WTC11 (cell line): Measurements from ENCODE around the gene EGLN1. TPM values are rescaled to one million over a fixed set of nuclear protein-coding genes. Genes with fewer than 3 reads are reported as not detected.

ENCODE experiments used
- ATAC-seq: fragments of 200-7000 bp; cut with Tn5 transposase; 2 replicates; pipeline ENCODE4 v1.10.0; 2021; ENCODE audit warnings: mild to moderate bottlenecking, moderate library complexity
- CTCF ChIA-PET: fragments of 300-600 bp; sonication (Branson Sonifier 250); formaldehyde crosslinking; loops from one replicate; lab custom pipeline; 2021; ENCODE audit warnings: antibody characterized with exemption; lab: Charles Lee
- POLR2A ChIA-PET: fragments of 350-600 bp; sonication (Branson Sonifier 250); formaldehyde crosslinking; loops from one replicate; lab custom pipeline; 2021; ENCODE audit warnings: antibody characterized with exemption; lab: Charles Lee
- DNase-seq: peaks from one replicate; pipeline ENCODE4 v3.0.0; 2021; ENCODE audit warnings: low spot score
- H3K27ac Mint-ChIP-seq: 2 replicates; pipeline ENCODE4 v1.8.0; 2021; ENCODE audit warnings: mixed read lengths
- H3K27me3 Mint-ChIP-seq: 2 replicates; pipeline ENCODE4 v1.8.0; 2021; ENCODE audit warnings: low read depth, mild to moderate bottlenecking, moderate library complexity, mixed read lengths
- H3K36me3 Mint-ChIP-seq: 2 replicates; pipeline ENCODE4 v1.8.0; 2021; ENCODE audit warnings: mixed read lengths
- H3K4me1 Mint-ChIP-seq: 2 replicates; pipeline ENCODE4 v1.8.0; 2022; ENCODE audit warnings: mixed read lengths
- H3K4me3 Mint-ChIP-seq: 2 replicates; pipeline ENCODE4 v1.8.0; 2021; ENCODE audit warnings: mild to moderate bottlenecking, moderate library complexity, mixed read lengths
- H3K9me3 Mint-ChIP-seq: 2 replicates; pipeline ENCODE4 v1.8.0; 2021; ENCODE audit warnings: mixed read lengths
- ARID4B ChIP-seq: sonication (generic); formaldehyde crosslinking; IDR thresholded peaks from 2 replicates; pipeline ENCODE4 v1.8.0; 2023; ENCODE audit warnings: missing genetic modification reagents, mild to moderate bottlenecking, borderline replicate concordance
- ATF1 ChIP-seq: sonication (generic); formaldehyde crosslinking; IDR thresholded peaks from 2 replicates; pipeline ENCODE4 v1.8.1; 2023; ENCODE audit warnings: mild to moderate bottlenecking, moderate library complexity, missing genetic modification reagents
- CREM ChIP-seq: sonication (generic); formaldehyde crosslinking; IDR thresholded peaks from 2 replicates; pipeline ENCODE4 v1.8.1; 2022; ENCODE audit warnings: mild to moderate bottlenecking, missing genetic modification reagents, moderate library complexity
- FOXP1 ChIP-seq: sonication (generic); formaldehyde crosslinking; IDR thresholded peaks from 2 replicates; pipeline ENCODE4 v1.8.0; 2022; ENCODE audit warnings: missing genetic modification reagents, mild to moderate bottlenecking, moderate library complexity, borderline replicate concordance
- FOXP4 ChIP-seq: sonication (generic); formaldehyde crosslinking; IDR thresholded peaks from 2 replicates; pipeline ENCODE4 v1.8.0; 2022; ENCODE audit warnings: mild to moderate bottlenecking, missing genetic modification reagents
- GTF2I ChIP-seq: fragments of 250-450 bp; sonication (Bioruptor Pico); conservative IDR thresholded peaks from 2 replicates; pipeline ENCODE4 v1.4.0; 2021; ENCODE audit warnings: mild to moderate bottlenecking
- HMGXB4 ChIP-seq: sonication (generic); formaldehyde crosslinking; IDR thresholded peaks from 2 replicates; pipeline ENCODE4 v1.8.1; 2023; ENCODE audit warnings: mild to moderate bottlenecking, moderate library complexity, missing genetic modification reagents
- IRF1 ChIP-seq: sonication (generic); formaldehyde crosslinking; IDR thresholded peaks from 2 replicates; pipeline ENCODE4 v1.8.0; 2023; ENCODE audit warnings: missing genetic modification reagents
- MAX ChIP-seq: sonication (generic); formaldehyde crosslinking; IDR thresholded peaks from 2 replicates; pipeline ENCODE4 v1.8.0; 2022; ENCODE audit warnings: mild to moderate bottlenecking, missing genetic modification reagents
- NFYB ChIP-seq: sonication (generic); formaldehyde crosslinking; conservative IDR thresholded peaks from 2 replicates; pipeline ENCODE4 v1.8.0; 2022; ENCODE audit warnings: low read depth, missing genetic modification reagents
- PRRX2 ChIP-seq: fragments of 250-450 bp; sonication (Bioruptor Pico); IDR thresholded peaks from 2 replicates; pipeline ENCODE4 v1.8.0; 2021; ENCODE audit warnings: mild to moderate bottlenecking
- SMAD3 ChIP-seq: sonication (generic); formaldehyde crosslinking; IDR thresholded peaks from 2 replicates; pipeline ENCODE4 v1.8.0; 2022; ENCODE audit warnings: missing genetic modification reagents, mild to moderate bottlenecking, borderline replicate concordance
- SOX15 ChIP-seq: fragments of 250-450 bp; sonication (Bioruptor Pico); IDR thresholded peaks from 2 replicates; pipeline ENCODE4 v1.9.0; 2021; ENCODE audit warnings: mild to moderate bottlenecking
- SP1 ChIP-seq: sonication (generic); formaldehyde crosslinking; conservative IDR thresholded peaks from 2 replicates; pipeline ENCODE4 v1.8.1; 2022; ENCODE audit warnings: missing genetic modification reagents
- USF1 ChIP-seq: sonication (generic); formaldehyde crosslinking; IDR thresholded peaks from 2 replicates; pipeline ENCODE4 v1.8.0; 2022; ENCODE audit warnings: mild to moderate bottlenecking, missing genetic modification reagents
- ZSCAN18 ChIP-seq: fragments of 250-450 bp; sonication (Bioruptor Pico); IDR thresholded peaks from 2 replicates; pipeline ENCODE4 v2.1.2; 2022; ENCODE audit warnings: mild to moderate bottlenecking, moderate library complexity
- total RNA-seq: library from RNA; stranded (reverse); gene quantifications from 3 replicates; pipeline ENCODE4 v1.2.3, GENCODE V29; 2021

Gene EGLN1
- total RNA-seq, 1 experiment from 2014 or later = 13.7 TPM

GRCh38 chr1:231338270-231339128 lies 83.6 kb downstream of the EGLN1 start, which contains the start of gene SPRTN:
SPRTN (plus strand) TSS chr1:231338293; CDS start chr1:231338384, 91 bp downstream.
- TF ChIP-seq FOXP4 (CRISPR knock-in tag) (peak; percentile 75; the same call in 1 of the 2 replicates), GTF2I (no peak), IRF1 (CRISPR knock-in tag) (no peak), ATF1 (CRISPR knock-in tag) (no peak), SMAD3 (CRISPR knock-in tag) (0 out of 2 replicates have a peak, but pooled peaks have one; percentile 76), CREM (CRISPR knock-in tag) (0 out of 2 replicates have a peak, but pooled peaks have one; percentile 7), USF1 (CRISPR knock-in tag) (0 out of 2 replicates have a peak, but pooled peaks have one; percentile 8), PRRX2 (CRISPR knock-in tag) (no peak), NFYB (CRISPR knock-in tag) (no peak), ZSCAN18 (CRISPR knock-in tag) (no peak), FOXP1 (CRISPR knock-in tag) (no peak), HMGXB4 (0 out of 2 replicates have a peak, but pooled peaks have one; percentile 21)
- Mint-ChIP-seq H3K27ac (peak within 1 kb of the TSS; percentile 98), H3K36me3 (peaks cover 23% of the 10 kb centered on the region), H3K9me3 (peaks cover 4% of the 10 kb centered on the region; the same call in 1 of the 2 replicates), H3K4me1 (peaks cover 36% of the 10 kb centered on the region), H3K27me3 (peaks cover 4% of the 10 kb centered on the region), H3K4me3 (peak within 1 kb of the TSS; percentile 98)
- peak; percentile 29 for DNase-seq
- POLR2A ChIA-PET = interaction anchor here (1.5 kb wide), 1 partner anchor 193 kb away, joined by 6 read pairs; no protein-coding TSS in a partner anchor
- CTCF ChIA-PET = interaction anchor here (0.6 to 2.2 kb wide), 10 partner anchors 14 to 265 kb away, joined by 3 to 10 read pairs (median 4); no protein-coding TSS in a partner anchor
- peak; percentile 83 for ATAC-seq

- H3K27ac Mint-ChIP-seq = peak within 1 kb of the TSS; percentile 98
- peak; percentile 97 for DNase-seq
- peaks cover 4% of the 10 kb centered on the region for H3K27me3 Mint-ChIP-seq
- ChIA-PET POLR2A (interaction anchor here (1.5 kb wide), 1 partner anchor 194 kb away, joined by 6 read pairs; no protein-coding TSS in a partner anchor), CTCF (interaction anchor here (0.5 to 2.2 kb wide), 13 partner anchors 13 to 419 kb away, joined by 3 to 10 read pairs (median 3); no protein-coding TSS in a partner anchor)
- H3K4me3 Mint-ChIP-seq = peak within 1 kb of the TSS; percentile 98
- peaks cover 23% of the 10 kb centered on the region for H3K36me3 Mint-ChIP-seq
- peaks cover 4% of the 10 kb centered on the region; the same call in 1 of the 2 replicates for H3K9me3 Mint-ChIP-seq
- H3K4me1 Mint-ChIP-seq = peaks cover 40% of the 10 kb centered on the region
- ATAC-seq = peak; percentile 86
- TF ChIP-seq SP1 (CRISPR knock-in tag) (peak; percentile 61), CREM (CRISPR knock-in tag) (peak; percentile 73; the same call in 1 of the 2 replicates), FOXP1 (CRISPR knock-in tag) (0 out of 2 replicates have a peak, but pooled peaks have one; percentile 47), SOX15 (CRISPR knock-in tag) (no peak), PRRX2 (CRISPR knock-in tag) (no peak), ARID4B (CRISPR knock-in tag) (peak; percentile 64; the same call in 1 of the 2 replicates), MAX (CRISPR knock-in tag) (peak; percentile 35), ZSCAN18 (CRISPR knock-in tag) (no peak)
Measured at GRCh38 chr1:231337472-231338269, 84.4 kb downstream of the EGLN1 start, which contains the start of gene EXOC8. EXOC8 (minus strand) TSS chr1:231337852; CDS start chr1:231337745, 107 bp downstream.
